Measurements from ENCODE around the gene PHF14. TPM values are rescaled to one million over a fixed set of nuclear protein-coding genes. Genes with fewer than 3 reads are reported as not detected.

The PHF14 gene
- total RNA-seq, 1 donor from 2014 or later = 72.1 TPM

DNA sequence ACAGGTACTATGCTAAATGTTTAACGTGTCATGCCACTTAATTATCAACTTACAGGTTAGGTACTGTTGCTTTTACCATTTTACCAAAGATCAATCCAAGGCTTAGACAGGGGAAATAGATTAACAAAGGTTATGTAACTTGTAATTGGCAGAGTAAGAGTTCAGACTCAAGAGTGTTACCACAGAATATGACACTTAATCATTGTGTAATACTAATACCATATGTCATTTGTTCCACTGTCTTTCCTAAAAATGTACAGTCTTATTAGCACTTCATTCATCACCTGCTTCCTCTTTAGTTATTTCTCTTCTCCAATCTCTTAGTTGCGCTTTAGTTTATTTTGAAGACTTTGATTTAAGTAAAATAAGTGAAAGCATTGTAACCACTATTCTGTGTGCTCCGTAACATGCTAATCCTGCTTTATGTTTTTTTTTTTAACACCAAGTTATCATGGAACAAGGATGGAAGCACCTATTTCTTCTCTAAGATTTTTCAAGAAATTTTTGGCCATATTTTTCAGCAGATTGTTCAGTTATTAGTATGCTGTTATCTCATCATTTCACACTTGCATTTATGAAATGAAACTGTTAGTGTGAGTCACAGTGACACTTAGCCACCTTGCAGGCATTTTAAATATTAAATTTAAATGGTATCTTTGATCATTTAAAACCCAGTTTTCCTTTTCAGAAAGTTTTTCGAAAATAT lies 197.3 kb downstream of the PHF14 start:
- Mint-ChIP-seq H3K4me3 (no peak overlapping the region), H3K27me3 (ENCODE audit: low read depth) (no peaks in the 10 kb centered on the region), H3K9me3 (no peaks in the 10 kb centered on the region), H3K4me1 (peaks cover 17% of the 10 kb centered on the region), H3K27ac (no peak overlapping the region), H3K36me3 (no peaks in the 10 kb centered on the region)
- DNase-seq (ENCODE audit: low spot score in 2 of 2, unreplicated experiment in 2 of 2) = no peak
- TF ChIP-seq, protein P1, sequence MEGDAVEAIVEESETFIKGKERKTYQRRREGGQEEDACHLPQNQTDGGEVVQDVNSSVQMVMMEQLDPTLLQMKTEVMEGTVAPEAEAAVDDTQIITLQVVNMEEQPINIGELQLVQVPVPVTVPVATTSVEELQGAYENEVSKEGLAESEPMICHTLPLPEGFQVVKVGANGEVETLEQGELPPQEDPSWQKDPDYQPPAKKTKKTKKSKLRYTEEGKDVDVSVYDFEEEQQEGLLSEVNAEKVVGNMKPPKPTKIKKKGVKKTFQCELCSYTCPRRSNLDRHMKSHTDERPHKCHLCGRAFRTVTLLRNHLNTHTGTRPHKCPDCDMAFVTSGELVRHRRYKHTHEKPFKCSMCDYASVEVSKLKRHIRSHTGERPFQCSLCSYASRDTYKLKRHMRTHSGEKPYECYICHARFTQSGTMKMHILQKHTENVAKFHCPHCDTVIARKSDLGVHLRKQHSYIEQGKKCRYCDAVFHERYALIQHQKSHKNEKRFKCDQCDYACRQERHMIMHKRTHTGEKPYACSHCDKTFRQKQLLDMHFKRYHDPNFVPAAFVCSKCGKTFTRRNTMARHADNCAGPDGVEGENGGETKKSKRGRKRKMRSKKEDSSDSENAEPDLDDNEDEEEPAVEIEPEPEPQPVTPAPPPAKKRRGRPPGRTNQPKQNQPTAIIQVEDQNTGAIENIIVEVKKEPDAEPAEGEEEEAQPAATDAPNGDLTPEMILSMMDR (IDR thresholded peaks at IDR 0.05; ENCODE audit: unreplicated experiment) = no peak

DNA sequence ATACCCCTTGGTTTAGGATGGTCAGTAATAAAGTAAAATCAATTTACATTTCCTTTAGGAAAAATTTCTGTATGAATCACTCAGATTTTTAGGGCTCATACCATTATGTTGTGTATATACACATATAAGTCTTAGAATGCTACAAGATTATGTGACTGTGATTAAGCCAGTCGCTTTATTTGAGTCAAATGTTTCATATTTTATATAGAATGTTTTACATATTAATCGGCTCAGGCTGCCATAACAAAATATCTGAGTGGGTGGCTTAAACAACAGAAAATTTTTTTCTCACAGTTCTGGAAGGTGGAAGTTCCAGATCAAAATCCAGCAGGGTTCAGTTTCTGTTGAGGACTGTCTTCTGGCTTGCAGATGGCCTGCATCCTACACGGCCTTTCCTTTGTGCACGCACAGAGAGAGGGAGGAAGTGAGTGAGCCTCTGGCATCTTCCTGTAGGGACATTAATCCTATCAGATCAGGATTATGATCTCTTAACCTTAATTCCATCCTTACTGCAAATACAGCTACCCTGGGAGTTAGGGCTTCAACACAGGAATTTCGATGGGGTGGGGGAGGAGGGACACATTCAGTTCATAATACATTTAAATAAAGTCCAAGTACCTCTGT lies 198.0 kb downstream of the PHF14 start:
- TF ChIP-seq, protein P1 (IDR thresholded peaks at IDR 0.05; ENCODE audit: unreplicated experiment) = no peak
- Mint-ChIP-seq H3K27me3 (ENCODE audit: low read depth) (no peaks in the 10 kb centered on the region), H3K4me1 (peaks cover 18% of the 10 kb centered on the region), H3K36me3 (no peaks in the 10 kb centered on the region), H3K27ac (no peak overlapping the region), H3K4me3 (no peak overlapping the region), H3K9me3 (no peaks in the 10 kb centered on the region)
- DNase-seq (ENCODE audit: low spot score in 2 of 2, unreplicated experiment in 2 of 2) = no peak

DNA sequence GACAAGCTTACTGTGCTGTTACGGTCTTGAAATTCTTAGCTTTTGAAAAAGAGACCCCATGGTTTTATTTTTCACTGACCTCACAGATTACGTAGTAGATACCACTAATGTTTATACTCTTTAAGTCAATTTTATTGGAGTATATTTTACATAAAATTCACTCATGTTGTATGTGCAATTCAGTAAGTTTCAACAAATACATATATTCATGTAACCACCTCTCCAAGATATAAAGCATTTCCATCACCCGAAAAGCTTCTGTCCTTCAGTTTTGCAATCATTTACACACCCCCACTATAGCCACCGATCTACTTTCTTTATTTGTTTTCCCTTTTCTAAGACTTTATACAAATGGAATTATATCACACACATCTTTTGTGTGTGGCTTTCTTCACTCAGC lies 199.2 kb downstream of the PHF14 start:
- DNase-seq (ENCODE audit: low spot score in 2 of 2, unreplicated experiment in 2 of 2) = no peak
- H3K27me3 Mint-ChIP-seq (ENCODE audit: low read depth) = no peaks in the 10 kb centered on the region
- H3K4me3 Mint-ChIP-seq = no peak overlapping the region
- peaks cover 18% of the 10 kb centered on the region for H3K4me1 Mint-ChIP-seq
- no peak overlapping the region for H3K27ac Mint-ChIP-seq
- H3K9me3 Mint-ChIP-seq = no peaks in the 10 kb centered on the region
- no peaks in the 10 kb centered on the region for H3K36me3 Mint-ChIP-seq
- TF ChIP-seq, protein P1 (IDR thresholded peaks at IDR 0.05; ENCODE audit: unreplicated experiment) = no peak

DNA sequence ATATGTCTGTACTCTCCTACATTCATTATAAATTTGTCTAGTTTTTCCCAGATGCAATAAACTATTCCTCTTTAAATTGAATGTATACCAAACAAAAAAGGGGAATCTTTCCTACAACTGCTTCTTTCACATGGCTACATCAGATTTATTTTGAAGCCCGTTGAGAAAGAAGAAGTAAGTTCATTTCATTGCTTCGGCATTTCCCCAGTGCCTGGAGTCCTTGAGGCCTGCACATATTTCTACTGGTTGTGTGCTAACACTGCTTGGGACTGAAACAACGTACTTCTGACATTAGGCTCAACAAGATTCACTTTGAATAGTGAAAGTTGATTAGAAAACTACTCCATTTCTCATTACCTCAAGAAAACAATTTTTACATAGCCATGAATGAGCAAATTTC lies 201.7 kb downstream of the PHF14 start:
- Mint-ChIP-seq H3K36me3 (no peaks in the 10 kb centered on the region), H3K9me3 (peaks cover 3% of the 10 kb centered on the region), H3K4me3 (no peak overlapping the region), H3K27ac (peak overlapping the region; percentile 14), H3K27me3 (ENCODE audit: low read depth) (no peaks in the 10 kb centered on the region), H3K4me1 (peaks cover 11% of the 10 kb centered on the region)
- TF ChIP-seq, protein P1 (IDR thresholded peaks at IDR 0.05; ENCODE audit: unreplicated experiment) = no peak
- DNase-seq (ENCODE audit: low spot score in 2 of 2, unreplicated experiment in 2 of 2) = no peak

DNA sequence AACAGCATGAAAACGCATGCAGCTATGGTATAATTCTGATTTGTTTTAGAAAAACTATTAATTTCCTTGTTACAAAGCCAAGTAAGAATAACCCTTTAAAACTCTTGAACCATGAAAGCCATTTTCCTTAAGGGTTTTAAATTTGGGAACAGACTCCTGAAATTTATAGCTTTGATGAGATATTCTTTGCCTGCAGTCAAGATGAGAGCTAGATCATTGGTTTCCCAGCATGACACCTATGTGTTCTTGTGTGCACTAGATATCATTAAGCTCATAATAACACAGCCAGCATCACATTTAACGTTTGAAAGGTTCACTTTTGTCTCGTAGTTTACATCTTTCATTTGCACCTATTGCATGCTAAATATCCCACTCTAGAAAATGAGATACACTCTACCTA lies 202.2 kb downstream of the PHF14 start:
- Mint-ChIP-seq H3K27ac (no peak overlapping the region), H3K27me3 (ENCODE audit: low read depth) (no peaks in the 10 kb centered on the region), H3K9me3 (peaks cover 8% of the 10 kb centered on the region), H3K4me1 (peaks cover 10% of the 10 kb centered on the region), H3K4me3 (no peak overlapping the region), H3K36me3 (no peaks in the 10 kb centered on the region)
- no peak for DNase-seq (ENCODE audit: low spot score in 2 of 2, unreplicated experiment in 2 of 2)
- TF ChIP-seq, protein P1 (IDR thresholded peaks at IDR 0.05; ENCODE audit: unreplicated experiment) = no peak

All from mesothelial cell of epicardium (in vitro differentiated cells).